Karpas-422 (cell line): Measurements from ENCODE around the gene ATP11A. TPM values are rescaled to one million over a fixed set of nuclear protein-coding genes. Genes with fewer than 3 reads are reported as not detected.
A peak's percentile ranks its signal among the peaks of the same experiment; 100 is the strongest.
"Not testable (repeated sequence)": the region's sequence is repeated elsewhere in the genome, so short reads cannot be mapped to it uniquely, and the experiment has no call there.

Experiments used
- DNase-seq: peaks from one replicate; pipeline ENCODE4 v3.0.0-alpha.2; 2015
- H2AFZ ChIP-seq: fragments of 200-600 bp; sonication (generic); 2 replicates; pipeline ENCODE4 v1.6.1; 2014; ENCODE audit warnings: antibody characterized with exemption, low read length, mixed read lengths
- H3K27ac ChIP-seq: fragments of 200-600 bp; sonication (generic); 2 replicates; pipeline ENCODE4 v1.5.1; 2014; ENCODE audit warnings: mild to moderate bottlenecking, low read length, moderate library complexity
- H3K27me3 ChIP-seq: fragments of 200-600 bp; sonication (generic); 2 replicates; pipeline ENCODE4 v1.6.1; 2014; ENCODE audit warnings: low read length, mixed read lengths
- H3K36me3 ChIP-seq: fragments of 200-600 bp; sonication (generic); 2 replicates; pipeline ENCODE4 v1.6.1; 2014; ENCODE audit warnings: low read length, mixed read lengths; ENCODE audit not compliant: insufficient read depth
- H3K4me1 ChIP-seq: fragments of 200-600 bp; sonication (generic); 2 replicates; pipeline ENCODE4 v1.6.1; 2014; ENCODE audit warnings: mild to moderate bottlenecking, low read length, mixed read lengths
- H3K4me2 ChIP-seq: fragments of 200-600 bp; sonication (generic); 2 replicates; pipeline ENCODE4 v1.6.1; 2014; ENCODE audit warnings: low read length, low read depth, mild to moderate bottlenecking; ENCODE audit not compliant: poor library complexity, severe bottlenecking
- H3K4me3 ChIP-seq: fragments of 200-600 bp; sonication (generic); 2 replicates; pipeline ENCODE4 v1.5.1; 2014; ENCODE audit warnings: mild to moderate bottlenecking, antibody characterized with exemption, low read length, mixed read lengths
- H3K79me2 ChIP-seq: fragments of 200-600 bp; sonication (generic); 2 replicates; pipeline ENCODE4 v1.6.1; 2014; ENCODE audit warnings: mild to moderate bottlenecking, low read length, mixed read lengths
- H3K9ac ChIP-seq: fragments of 200-600 bp; sonication (generic); 2 replicates; pipeline ENCODE4 v1.6.0; 2014; ENCODE audit warnings: low read length
- H3K9me2 ChIP-seq: fragments of 200-600 bp; sonication (generic), shearing (Covaris generic); replicated peaks from 2 replicates; pipeline ENCODE4 v1.6.0; 2014; ENCODE audit warnings: mild to moderate bottlenecking, low read length, moderate library complexity; ENCODE audit not compliant: insufficient read depth
- H3K9me3 ChIP-seq: fragments of 300-700, 200-600 bp; sonication (generic); 2 replicates; pipeline ENCODE4 v1.6.1; 2014; ENCODE audit warnings: low read length, mixed read lengths
- H4K20me1 ChIP-seq: fragments of 200-600 bp; sonication (generic); 2 replicates; pipeline ENCODE4 v1.6.1; 2014; ENCODE audit warnings: mild to moderate bottlenecking, antibody characterized with exemption, low read length, low read depth; ENCODE audit not compliant: insufficient read depth
- total RNA-seq: library from RNA; depleted of rRNA; stranded (reverse); fragments of >200 nt; shearing (Covaris generic); gene quantifications from 2 replicates; pipeline ENCODE4 v1.2.3, GENCODE V29; 2014; ENCODE audit warnings: low replicate concordance

Gene ATP11A
- total RNA-seq, 1 experiment from 2014 or later = 0.11 TPM

GRCh38 chr13:112855859-112856258 is 166.0 kb downstream of the ATP11A start:
- Histone ChIP-seq H3K27me3 (no peaks in the 10 kb centered on the region), H3K9me3 (no peaks in the 10 kb centered on the region), H3K36me3 (no peaks in the 10 kb centered on the region), H3K4me2 (no peak overlapping the region), H3K4me3 (no peak overlapping the region), H3K79me2 (no peaks in the 10 kb centered on the region), H2AFZ (no peak overlapping the region), H3K9me2 (no peaks in the 10 kb centered on the region), H3K4me1 (peaks cover 13% of the 10 kb centered on the region), H3K9ac (no peak overlapping the region), H4K20me1 (peaks cover 4% of the 10 kb centered on the region; the same call in 1 of the 2 replicates), H3K27ac (no peak overlapping the region)
- DNase-seq = no peak

DNA sequence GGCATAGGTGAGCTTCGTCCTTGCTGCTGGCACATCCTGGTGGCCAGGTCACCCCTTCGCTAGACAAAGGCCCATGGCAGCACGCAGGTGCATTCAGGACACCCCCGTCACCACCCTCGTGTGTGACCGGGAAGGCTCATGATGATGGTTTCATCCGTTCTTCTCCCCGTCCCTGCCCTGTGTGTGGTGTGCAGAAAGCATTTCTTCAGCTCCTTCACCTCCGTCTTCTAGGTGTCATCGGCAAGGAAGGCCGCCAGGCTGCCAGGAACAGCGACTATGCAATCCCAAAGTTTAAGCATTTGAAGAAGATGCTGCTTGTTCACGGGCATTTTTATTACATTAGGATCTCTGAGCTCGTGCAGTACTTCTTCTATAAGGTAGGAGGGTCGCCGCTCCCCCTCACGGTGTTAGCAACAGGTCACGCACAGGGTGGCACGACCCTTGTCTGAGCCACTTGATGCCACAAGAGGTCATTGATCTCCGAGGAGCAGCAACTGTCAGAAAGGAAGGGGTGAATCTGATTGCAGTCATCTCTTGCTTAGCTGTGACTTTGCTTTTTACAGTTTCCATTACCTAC is 168.2 kb downstream of the ATP11A start:
- Histone ChIP-seq H3K9me2 (no peaks in the 10 kb centered on the region), H3K4me1 (peaks cover 13% of the 10 kb centered on the region), H3K36me3 (no peaks in the 10 kb centered on the region), H3K4me2 (no peak overlapping the region), H3K4me3 (no peak overlapping the region), H3K27ac (no peak overlapping the region), H3K9ac (no peak overlapping the region), H2AFZ (no peak overlapping the region), H3K79me2 (no peaks in the 10 kb centered on the region), H3K27me3 (no peaks in the 10 kb centered on the region), H4K20me1 (peaks cover 4% of the 10 kb centered on the region; the same call in 1 of the 2 replicates), H3K9me3 (no peaks in the 10 kb centered on the region)
- DNase-seq = no peak

DNA sequence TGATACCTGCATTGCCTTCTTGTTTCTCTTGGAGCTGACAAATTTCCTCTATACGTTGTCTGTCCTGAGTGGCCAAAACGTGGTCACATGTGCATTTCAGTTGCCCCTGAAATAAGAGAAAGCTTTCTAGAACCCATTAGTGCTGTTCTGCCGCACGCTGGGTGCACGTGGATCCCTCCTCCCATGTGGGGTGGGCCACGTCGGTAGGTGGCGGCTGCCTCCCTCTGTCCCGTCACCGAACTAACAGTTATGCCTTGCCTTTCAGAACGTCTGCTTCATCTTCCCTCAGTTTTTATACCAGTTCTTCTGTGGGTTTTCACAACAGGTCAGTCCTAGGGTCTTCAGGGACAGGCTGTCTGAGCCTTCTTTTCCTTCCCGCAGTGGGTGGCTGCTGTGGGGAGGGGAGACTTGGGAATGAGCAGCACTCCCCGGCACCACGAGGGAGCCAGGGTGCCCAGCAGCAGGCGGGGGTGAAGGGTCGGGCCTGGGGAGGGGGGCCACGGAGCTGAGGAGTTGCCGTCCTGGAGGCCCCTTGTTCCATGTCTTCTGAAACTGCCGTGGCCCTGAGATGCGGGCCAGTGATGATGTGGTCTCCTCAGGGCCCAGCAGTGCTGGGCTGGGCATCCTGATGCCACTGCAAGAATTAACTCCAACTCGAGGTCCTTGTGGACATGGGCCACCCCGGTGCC is 169.4 kb downstream of the ATP11A start:
- Histone ChIP-seq H3K79me2 (no peaks in the 10 kb centered on the region), H3K4me3 (no peak overlapping the region), H3K9ac (no peak overlapping the region), H3K27me3 (no peaks in the 10 kb centered on the region), H4K20me1 (peaks cover 4% of the 10 kb centered on the region; the same call in 1 of the 2 replicates), H3K4me2 (no peak overlapping the region), H3K9me3 (no peaks in the 10 kb centered on the region), H3K27ac (no peak overlapping the region), H3K9me2 (no peaks in the 10 kb centered on the region), H3K4me1 (peaks cover 13% of the 10 kb centered on the region), H2AFZ (no peak overlapping the region), H3K36me3 (no peaks in the 10 kb centered on the region)
- DNase-seq = no peak

GRCh38 chr13:112859817-112860190 is 170.0 kb downstream of the ATP11A start:
- H3K9ac ChIP-seq = no peak overlapping the region
- H3K4me3 ChIP-seq = no peak overlapping the region
- H3K79me2 ChIP-seq = no peaks in the 10 kb centered on the region
- H3K4me1 ChIP-seq = peaks cover 13% of the 10 kb centered on the region
- DNase-seq = peak; percentile 70
- H3K27me3 ChIP-seq = no peaks in the 10 kb centered on the region
- H3K36me3 ChIP-seq = no peaks in the 10 kb centered on the region
- H3K9me3 ChIP-seq = no peaks in the 10 kb centered on the region
- no peaks in the 10 kb centered on the region for H3K9me2 ChIP-seq
- H3K27ac ChIP-seq = no peak overlapping the region
- no peak overlapping the region for H3K4me2 ChIP-seq
- H2AFZ ChIP-seq = no peak overlapping the region
- H4K20me1 ChIP-seq = peaks cover 4% of the 10 kb centered on the region; the same call in 1 of the 2 replicates

DNA sequence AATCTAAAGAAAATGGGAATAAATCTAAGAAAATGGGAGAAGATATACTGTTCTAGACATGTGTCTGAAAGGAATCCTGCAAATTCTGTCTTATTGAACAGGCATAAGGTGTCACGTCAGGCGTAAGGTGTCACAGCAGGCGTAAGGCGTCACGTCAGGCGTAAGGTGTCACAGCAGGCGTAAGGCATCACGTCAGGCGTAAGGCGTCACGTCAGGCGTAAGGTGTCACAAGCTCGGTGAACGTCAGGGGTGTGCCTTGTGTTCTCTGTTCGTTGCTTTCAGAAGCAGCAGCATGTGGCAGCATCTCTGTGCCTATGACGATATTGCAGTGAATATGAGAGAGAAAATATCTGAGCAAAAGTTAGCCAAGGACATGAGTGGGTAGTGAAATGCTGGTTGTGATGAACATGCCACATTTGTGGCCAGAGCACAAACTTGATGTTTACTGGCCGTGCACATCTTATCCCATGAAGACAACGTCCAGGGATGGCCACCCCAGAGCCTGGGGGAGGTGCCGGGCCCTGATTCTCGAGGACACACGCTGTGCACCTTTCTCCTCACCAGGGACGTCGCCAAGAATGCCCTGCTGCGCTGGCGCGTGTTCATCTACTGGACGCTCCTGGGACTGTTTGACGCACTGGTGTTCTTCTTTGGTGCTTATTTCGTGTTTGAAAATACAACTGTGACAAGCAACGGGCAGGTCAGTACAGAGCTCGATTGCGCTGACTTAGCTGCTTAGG is 172.2 kb downstream of the ATP11A start:
- Histone ChIP-seq H3K79me2 (no peaks in the 10 kb centered on the region), H3K36me3 (no peaks in the 10 kb centered on the region), H3K27ac (no peak overlapping the region), H3K9ac (no peak overlapping the region), H3K4me3 (no peak overlapping the region), H2AFZ (no peak overlapping the region), H3K27me3 (no peaks in the 10 kb centered on the region), H3K4me1 (peaks cover 13% of the 10 kb centered on the region), H3K9me2 (no peaks in the 10 kb centered on the region), H3K9me3 (no peaks in the 10 kb centered on the region), H3K4me2 (no peak overlapping the region), H4K20me1 (peaks cover 4% of the 10 kb centered on the region; the same call in 1 of the 2 replicates)
- no peak for DNase-seq

- not testable (repeated sequence) for H3K36me3 ChIP-seq, DNase-seq, H3K27ac ChIP-seq, H3K9me3 ChIP-seq, H3K27me3 ChIP-seq, H2AFZ ChIP-seq, H3K4me2 ChIP-seq, H4K20me1 ChIP-seq, H3K9ac ChIP-seq, H3K79me2 ChIP-seq, H3K4me3 ChIP-seq, H3K9me2 ChIP-seq
- H3K4me1 ChIP-seq = peaks cover 13% of the 10 kb centered on the region
These were observed 173.5 kb downstream of the ATP11A start for GRCh38 chr13:112863356-112863755.

- not testable (repeated sequence) for H3K79me2 ChIP-seq, H3K4me3 ChIP-seq, H3K4me1 ChIP-seq, H3K27me3 ChIP-seq, H3K9me3 ChIP-seq, H2AFZ ChIP-seq, DNase-seq, H3K36me3 ChIP-seq, H3K27ac ChIP-seq, H4K20me1 ChIP-seq, H3K4me2 ChIP-seq, H3K9me2 ChIP-seq, H3K9ac ChIP-seq
These were observed 175.6 kb downstream of the ATP11A start for GRCh38 chr13:112865478-112865877.

DNA sequence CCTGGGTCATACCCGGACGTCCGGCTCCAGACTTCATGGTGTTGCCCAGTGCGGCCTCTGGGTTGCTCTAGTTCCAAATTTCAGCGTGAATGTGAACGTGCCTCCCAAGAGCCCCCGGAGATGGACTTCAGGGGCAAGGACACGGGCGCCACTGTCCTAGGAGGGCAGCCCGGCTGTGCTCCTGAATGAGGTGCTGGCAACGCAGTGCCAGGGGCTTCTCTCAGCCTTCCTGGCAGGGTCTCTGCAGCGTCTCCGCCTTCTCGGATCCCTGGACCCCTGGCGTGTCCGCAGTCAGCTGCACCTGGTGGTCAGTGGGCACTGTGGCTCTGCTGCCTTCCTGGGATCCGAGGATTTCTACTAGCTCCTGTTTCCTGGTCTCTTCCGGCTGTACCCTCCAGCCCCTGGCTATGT is 177.5 kb downstream of the ATP11A start:
- Histone ChIP-seq H3K27me3 (no peaks in the 10 kb centered on the region), H2AFZ (no peak overlapping the region), H3K36me3 (no peaks in the 10 kb centered on the region), H3K9me2 (no peaks in the 10 kb centered on the region), H3K4me1 (no peaks in the 10 kb centered on the region), H3K79me2 (no peaks in the 10 kb centered on the region), H3K4me3 (no peak overlapping the region), H3K27ac (no peak overlapping the region), H4K20me1 (no peaks in the 10 kb centered on the region), H3K9ac (no peak overlapping the region), H3K4me2 (no peak overlapping the region), H3K9me3 (no peaks in the 10 kb centered on the region)
- no peak for DNase-seq
